Smooth muscle cell (in vitro differentiated cells): ENCODE data around the gene RANBP17. TPM values are rescaled to one million over a fixed set of nuclear protein-coding genes. Genes with fewer than 3 reads are reported as not detected.

Experiments
- DNase-seq: peaks from one replicate; lab custom pipeline; 2025; ENCODE audit not compliant: unreplicated experiment; lab: John Stamatoyannopoulos, UW
- H2AFZ ChIP-seq: fragments of 200-600 bp; sonication (generic); 2 replicates; pipeline ENCODE4 v1.6.0; 2016; ENCODE audit warnings: antibody characterized with exemption, low read depth, mild to moderate bottlenecking
- H3F3A ChIP-seq: fragments of 200-600 bp; sonication (generic); 2 replicates; pipeline ENCODE4 v1.6.0; 2017; ENCODE audit warnings: antibody characterized with exemption, low read depth
- H3K27ac ChIP-seq: fragments of 200-600 bp; sonication (generic); 2 replicates; pipeline ENCODE4 v1.5.1; 2016; ENCODE audit warnings: low read depth, mild to moderate bottlenecking
- H3K27me3 ChIP-seq: fragments of 200-600 bp; sonication (generic); 2 replicates; pipeline ENCODE4 v1.6.1; 2016; ENCODE audit warnings: low read depth, mild to moderate bottlenecking
- H3K36me3 ChIP-seq: fragments of 200-600 bp; sonication (generic); 2 replicates; pipeline ENCODE4 v1.5.1; 2016; ENCODE audit warnings: low read depth
- H3K4me1 ChIP-seq: fragments of 200-600 bp; sonication (generic); 2 replicates; pipeline ENCODE4 v1.5.1; 2016; ENCODE audit warnings: low read depth
- H3K4me2 ChIP-seq: fragments of 200-600 bp; sonication (generic); 2 replicates; pipeline ENCODE4 v1.6.0; 2016; ENCODE audit warnings: mild to moderate bottlenecking
- H3K4me3 ChIP-seq: fragments of 200-600 bp; sonication (generic); 2 replicates; pipeline ENCODE4 v1.5.1; 2016; ENCODE audit warnings: mild to moderate bottlenecking
- H3K79me2 ChIP-seq: fragments of 200-600 bp; sonication (generic); 2 replicates; pipeline ENCODE4 v1.6.0; 2016; ENCODE audit warnings: low read depth, mild to moderate bottlenecking
- H3K9ac ChIP-seq: fragments of 200-600 bp; sonication (generic); 2 replicates; pipeline ENCODE4 v1.6.0; 2016; ENCODE audit warnings: low read depth
- H3K9me3 ChIP-seq: fragments of 200-600 bp; sonication (generic); replicated peaks from 2 replicates; pipeline ENCODE4 v1.5.1; 2016; ENCODE audit warnings: low read depth
- H4K20me1 ChIP-seq: fragments of 200-600 bp; sonication (generic); 2 replicates; pipeline ENCODE4 v1.6.0; 2016; ENCODE audit warnings: low read depth
- CTCF ChIP-seq: fragments of 200-600 bp; sonication (generic); IDR thresholded peaks from 2 replicates; pipeline ENCODE4 v1.5.1; 2017; ENCODE audit warnings: borderline replicate concordance, mild to moderate bottlenecking, antibody characterized with exemption; ENCODE audit not compliant: insufficient read depth, poor library complexity, severe bottlenecking
- WGBS: methylation state at CpG from one replicate; pipeline ENCODE4 v1.1.7; 2016; ENCODE audit warnings: low lambda C conversion rate; 5-methylcytosine and 5-hydroxymethylcytosine counted together
- polyA plus RNA-seq: library from polyadenylated mRNA; unstranded; fragments of >200 nt; fragmentation: Nextera tagmentation; extraction: Ambion mirVana; gene quantifications from 2 replicates; pipeline ENCODE4 v1.2.1, GENCODE V29; 2016
- total RNA-seq: library from RNA; depleted of rRNA; stranded (reverse); fragments of >200 nt; gene quantifications from 2 replicates; pipeline ENCODE4 v1.2.3, GENCODE V29; 2014

The RANBP17 gene
- total and polyA plus RNA-seq, 2 experiments from 2014 or later = 13.0 to 42.6 TPM

GRCh38 chr5:171317230-171317629 lies 455.4 kb downstream of the RANBP17 start:
- no peaks in the 10 kb centered on the region for H3F3A ChIP-seq
- no peak overlapping the region for H2AFZ ChIP-seq
- H3K4me3 ChIP-seq = no peak overlapping the region
- no peak overlapping the region for H3K9ac ChIP-seq
- no peaks in the 10 kb centered on the region for H3K79me2 ChIP-seq
- H3K36me3 ChIP-seq = no peaks in the 10 kb centered on the region
- H3K27me3 ChIP-seq = peaks cover 100% of the 10 kb centered on the region
- H3K27ac ChIP-seq = no peak overlapping the region
- whole genome bisulfite sequencing = 41% methylated on average over 11 of the region's 11 CpGs
- H3K4me2 ChIP-seq = no peak overlapping the region
- no peaks in the 10 kb centered on the region for H3K9me3 ChIP-seq
- H4K20me1 ChIP-seq = no peaks in the 10 kb centered on the region
- TF ChIP-seq CTCF = no peak
- DNase-seq = no peak
- peaks cover 13% of the 10 kb centered on the region for H3K4me1 ChIP-seq

GRCh38 chr5:171318026-171318425 lies 456.2 kb downstream of the RANBP17 start:
- no peak overlapping the region for H3K27ac ChIP-seq
- TF ChIP-seq CTCF = no peak
- peaks cover 100% of the 10 kb centered on the region for H3K27me3 ChIP-seq
- no peaks in the 10 kb centered on the region for H3K9me3 ChIP-seq
- no peak for DNase-seq
- no peaks in the 10 kb centered on the region for H3K79me2 ChIP-seq
- no peaks in the 10 kb centered on the region for H3F3A ChIP-seq
- 9% methylated on average over 9 of the region's 9 CpGs for WGBS
- no peaks in the 10 kb centered on the region for H4K20me1 ChIP-seq
- H3K4me3 ChIP-seq = no peak overlapping the region
- H3K4me2 ChIP-seq = no peak overlapping the region
- no peaks in the 10 kb centered on the region for H3K36me3 ChIP-seq
- no peak overlapping the region for H3K9ac ChIP-seq
- peaks cover 11% of the 10 kb centered on the region for H3K4me1 ChIP-seq
- no peak overlapping the region for H2AFZ ChIP-seq

- no peak for DNase-seq
- Histone ChIP-seq H3K4me3 (no peak overlapping the region), H3K9me3 (no peaks in the 10 kb centered on the region), H3F3A (no peaks in the 10 kb centered on the region), H3K27me3 (peaks cover 99% of the 10 kb centered on the region), H3K79me2 (no peaks in the 10 kb centered on the region), H3K36me3 (no peaks in the 10 kb centered on the region), H4K20me1 (no peaks in the 10 kb centered on the region), H3K27ac (no peak overlapping the region), H3K4me2 (no peak overlapping the region), H3K9ac (no peak overlapping the region), H2AFZ (no peak overlapping the region), H3K4me1 (peaks cover 2% of the 10 kb centered on the region)
- 81% methylated on average over 7 of the region's 7 CpGs for WGBS
- TF ChIP-seq CTCF = no peak
Measured at GRCh38 chr5:171321447-171321846, 459.6 kb downstream of the RANBP17 start.

GRCh38 chr5:171322527-171322926 lies 460.7 kb downstream of the RANBP17 start:
- Histone ChIP-seq H3K4me3 (no peak overlapping the region), H3K27me3 (peaks cover 99% of the 10 kb centered on the region), H3K36me3 (no peaks in the 10 kb centered on the region), H3K4me2 (no peak overlapping the region), H3K4me1 (no peaks in the 10 kb centered on the region), H3K27ac (no peak overlapping the region), H3F3A (no peaks in the 10 kb centered on the region), H3K9me3 (no peaks in the 10 kb centered on the region), H4K20me1 (no peaks in the 10 kb centered on the region), H3K79me2 (no peaks in the 10 kb centered on the region), H2AFZ (no peak overlapping the region), H3K9ac (no peak overlapping the region)
- WGBS = 96% methylated on average over 5 of the region's 5 CpGs
- no peak for TF ChIP-seq CTCF
- no peak for DNase-seq
